H1 (cell line): ENCODE results near the gene PPP1R3E.

ENCODE experiments used
- EP300 ChIP-seq, 2 experiments: IDR thresholded peaks; 1 replicate in 1 of 2; 2 replicates in 1 of 2; pipeline ENCODE4 v1.6.1; 2011 to 2012; ENCODE audit warnings: low read depth in 2 of 2, low read length in 2 of 2, mild to moderate bottlenecking in 2 of 2, borderline replicate concordance in 1 of 2, inconsistent platforms in 1 of 2, moderate library complexity in 1 of 2
- HDAC2 ChIP-seq, 2 experiments: fragments of 300-600 bp in 1 of 2; sonication (generic) in 1 of 2; IDR thresholded peaks; 2 replicates each; pipeline ENCODE4 v1.6.1; 2011 to 2012; ENCODE audit warnings: low read depth in 2 of 2, low read length in 2 of 2, mild to moderate bottlenecking in 2 of 2, moderate library complexity in 2 of 2, borderline replicate concordance in 1 of 2, inconsistent platforms in 1 of 2
- POLR2A ChIP-seq, 2 experiments: IDR thresholded peaks; 1 replicate in 1 of 2; 2 replicates in 1 of 2; pipeline ENCODE4 v1.6.1; 2011; ENCODE audit warnings: low read depth in 2 of 2, low read length in 2 of 2, mild to moderate bottlenecking in 2 of 2; ENCODE audit errors: control extremely low read depth in 1 of 2
- POLR2AphosphoS5 ChIP-seq: IDR thresholded peaks from 2 replicates; pipeline ENCODE4 v1.6.1; 2011; ENCODE audit warnings: low read depth, low read length
- RNF2 ChIP-seq: fragments of 200-900, 300-1000 bp; sonication (generic); IDR thresholded peaks from 2 replicates; pipeline ENCODE4 v1.7.1; 2016; ENCODE audit warnings: borderline replicate concordance, low read depth, mild to moderate bottlenecking, antibody characterized with exemption, low read length; ENCODE audit not compliant: poor library complexity, severe bottlenecking; ENCODE audit errors: missing control alignments
- TAF1 ChIP-seq: IDR thresholded peaks from 2 replicates; pipeline ENCODE4 v1.6.1; 2011; ENCODE audit warnings: mild to moderate bottlenecking, low read depth, low read length
- USF2 ChIP-seq: IDR thresholded peaks from 2 replicates; pipeline ENCODE4 v1.6.1; 2011; ENCODE audit warnings: low read length, improper control_type of control experiment
- YY1 ChIP-seq: IDR thresholded peaks from 2 replicates; pipeline ENCODE4 v1.6.1; 2011; ENCODE audit warnings: low read depth, mild to moderate bottlenecking, low read length
- TF ChIP-seq, protein P1 (sequence below): IDR thresholded peaks from 2 replicates; pipeline ENCODE4 v1.6.1; 2012; ENCODE audit warnings: inconsistent platforms
- TF ChIP-seq, protein P2 (sequence below), 3 experiments: IDR thresholded peaks; 1 replicate in 2 of 3; 2 replicates in 1 of 3; pipeline versions ENCODE4 v1.5.1 to v1.6.1; 2011; ENCODE audit warnings: low read length in 3 of 3, mild to moderate bottlenecking in 3 of 3, inconsistent platforms in 2 of 3, low read depth in 1 of 3, moderate library complexity in 1 of 3; ENCODE audit not compliant: insufficient read depth in 1 of 3; ENCODE audit errors: control extremely low read depth in 1 of 3

- TF ChIP-seq, protein P1, sequence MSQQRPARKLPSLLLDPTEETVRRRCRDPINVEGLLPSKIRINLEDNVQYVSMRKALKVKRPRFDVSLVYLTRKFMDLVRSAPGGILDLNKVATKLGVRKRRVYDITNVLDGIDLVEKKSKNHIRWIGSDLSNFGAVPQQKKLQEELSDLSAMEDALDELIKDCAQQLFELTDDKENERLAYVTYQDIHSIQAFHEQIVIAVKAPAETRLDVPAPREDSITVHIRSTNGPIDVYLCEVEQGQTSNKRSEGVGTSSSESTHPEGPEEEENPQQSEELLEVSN, result no peak
- TF ChIP-seq USF2 (no peak), POLR2A (IDR thresholded peaks at IDR 0.05; ENCODE audit: control extremely low read depth in 1 of 2, low read depth in 2 of 2, low read length in 2 of 2) (no peak), TAF1 (no peak), RNF2 (no peak), POLR2AphosphoS5 (no peak), EP300 (IDR thresholded peaks at IDR 0.05; ENCODE audit: borderline replicate concordance in 1 of 2, low read depth in 2 of 2, low read length in 2 of 2) (no peak), HDAC2 (IDR thresholded peaks at IDR 0.05; ENCODE audit: borderline replicate concordance in 1 of 2, low read depth in 2 of 2, low read length in 2 of 2) (no peak), YY1 (no peak)
- TF ChIP-seq, protein P2, sequence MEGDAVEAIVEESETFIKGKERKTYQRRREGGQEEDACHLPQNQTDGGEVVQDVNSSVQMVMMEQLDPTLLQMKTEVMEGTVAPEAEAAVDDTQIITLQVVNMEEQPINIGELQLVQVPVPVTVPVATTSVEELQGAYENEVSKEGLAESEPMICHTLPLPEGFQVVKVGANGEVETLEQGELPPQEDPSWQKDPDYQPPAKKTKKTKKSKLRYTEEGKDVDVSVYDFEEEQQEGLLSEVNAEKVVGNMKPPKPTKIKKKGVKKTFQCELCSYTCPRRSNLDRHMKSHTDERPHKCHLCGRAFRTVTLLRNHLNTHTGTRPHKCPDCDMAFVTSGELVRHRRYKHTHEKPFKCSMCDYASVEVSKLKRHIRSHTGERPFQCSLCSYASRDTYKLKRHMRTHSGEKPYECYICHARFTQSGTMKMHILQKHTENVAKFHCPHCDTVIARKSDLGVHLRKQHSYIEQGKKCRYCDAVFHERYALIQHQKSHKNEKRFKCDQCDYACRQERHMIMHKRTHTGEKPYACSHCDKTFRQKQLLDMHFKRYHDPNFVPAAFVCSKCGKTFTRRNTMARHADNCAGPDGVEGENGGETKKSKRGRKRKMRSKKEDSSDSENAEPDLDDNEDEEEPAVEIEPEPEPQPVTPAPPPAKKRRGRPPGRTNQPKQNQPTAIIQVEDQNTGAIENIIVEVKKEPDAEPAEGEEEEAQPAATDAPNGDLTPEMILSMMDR (IDR thresholded peaks at IDR 0.05; ENCODE audit: control extremely low read depth in 1 of 3, insufficient read depth in 1 of 3, low read depth in 1 of 3, low read length in 3 of 3), result no peak
Observed at GRCh38 chr14:23269193-23269592, 33.5 kb downstream of the PPP1R3E start.
